IMR-90 (cell line): ENCODE data around the gene FBXO22. TPM values are rescaled to one million over a fixed set of nuclear protein-coding genes. Genes with fewer than 3 reads are reported as not detected.
A peak's percentile ranks its signal among the peaks of the same experiment; 100 is the strongest.

Experiments
- ATAC-seq: fragments of 200-7000 bp; cut with Tn5 transposase; 2 replicates; pipeline ENCODE4 v1.9.1; 2020; ENCODE audit warnings: low read depth, mild to moderate bottlenecking, moderate library complexity
- BruUV-seq: library from RNA; stranded (reverse); fragments of 400-500 nt; replicated peaks from 2 replicates; lab custom pipeline; 2021; lab: Mats Ljungman, UMichigan
- CTCF ChIA-PET: fragments of 300-600 bp; formaldehyde crosslinking; extraction: SDS; loops from one replicate; lab custom pipeline; 2021; ENCODE audit warnings: antibody characterized with exemption; lab: Yijun Ruan, JAX
- POLR2A ChIA-PET: fragments of 300-600 bp; sonication (Branson Sonifier 250); formaldehyde crosslinking; loops from one replicate; lab custom pipeline; 2022; ENCODE audit warnings: antibody characterized with exemption; ENCODE audit not compliant: unreplicated experiment; lab: Charles Lee
- DNase-seq: peaks from one replicate; pipeline ENCODE4 v3.0.0; 2013
- H2AFZ ChIP-seq: replicated peaks from 2 replicates; pipeline ENCODE3; 2013; ENCODE audit warnings: low read length, mild to moderate bottlenecking; ENCODE audit not compliant: poor library complexity
- H2AK5ac ChIP-seq: 2 replicates; pipeline ENCODE4 v1.6.1; 2013; ENCODE audit warnings: low read depth, low read length, inconsistent platforms
- H2AK9ac ChIP-seq: replicated peaks from 2 replicates; pipeline ENCODE3; 2013; ENCODE audit warnings: mild to moderate bottlenecking, low read depth, low read length, moderate library complexity; ENCODE audit not compliant: poor library complexity
- H2BK120ac ChIP-seq: 2 replicates; pipeline ENCODE4 v1.6.1; 2013; ENCODE audit warnings: low read depth, low read length, inconsistent platforms
- H2BK15ac ChIP-seq: 3 replicates; pipeline ENCODE4 v1.6.1; 2013; ENCODE audit warnings: low read depth, low read length, inconsistent platforms
- H2BK20ac ChIP-seq: 2 replicates; pipeline ENCODE4 v1.6.1; 2013; ENCODE audit warnings: low read depth, mild to moderate bottlenecking, inconsistent platforms, low read length, moderate library complexity
- H2BK5ac ChIP-seq: 2 replicates; pipeline ENCODE4 v1.6.1; 2013; ENCODE audit warnings: mild to moderate bottlenecking, low read depth, low read length, inconsistent platforms; ENCODE audit not compliant: poor library complexity, severe bottlenecking
- H3K14ac ChIP-seq: replicated peaks from 2 replicates; pipeline ENCODE4 v1.6.1; 2013; ENCODE audit warnings: low read depth, low read length, inconsistent platforms
- H3K18ac ChIP-seq: 2 replicates; pipeline ENCODE4 v1.6.1; 2013; ENCODE audit warnings: low read depth, low read length, control low read depth
- H3K23ac ChIP-seq: 2 replicates; pipeline ENCODE4 v1.6.1; 2013; ENCODE audit warnings: low read depth, low read length, inconsistent platforms
- H3K27ac ChIP-seq: 2 replicates; pipeline ENCODE4 v1.5.1; 2013; ENCODE audit warnings: mild to moderate bottlenecking, control low read depth, low read length; ENCODE audit not compliant: insufficient read depth
- H3K27me3 ChIP-seq: 2 replicates; pipeline ENCODE4 v1.6.1; 2013; ENCODE audit warnings: low read length; ENCODE audit not compliant: control insufficient read depth, insufficient read depth
- H3K36me3 ChIP-seq: 2 replicates; pipeline ENCODE4 v1.6.1; 2013; ENCODE audit warnings: low read length, mixed read lengths; ENCODE audit not compliant: control insufficient read depth, insufficient read depth
- H3K4ac ChIP-seq: 2 replicates; pipeline ENCODE4 v1.6.1; 2013; ENCODE audit warnings: low read depth, low read length, inconsistent platforms
- H3K4me1 ChIP-seq: 2 replicates; pipeline ENCODE4 v1.6.1; 2013; ENCODE audit warnings: low read length, mixed read lengths; ENCODE audit not compliant: control insufficient read depth, insufficient read depth
- H3K4me2 ChIP-seq: 2 replicates; pipeline ENCODE4 v1.6.1; 2013; ENCODE audit warnings: low read depth, mild to moderate bottlenecking, control low read depth, low read length, moderate library complexity
- H3K4me3 ChIP-seq: 2 replicates; pipeline ENCODE4 v1.5.1; 2013; ENCODE audit warnings: low read depth, mild to moderate bottlenecking, control low read depth, low read length, moderate library complexity; ENCODE audit not compliant: insufficient read depth
- H3K56ac ChIP-seq: 2 replicates; pipeline ENCODE4 v1.6.1; 2013; ENCODE audit warnings: low read length, inconsistent platforms; ENCODE audit not compliant: insufficient read depth; ENCODE audit errors: extremely low read depth
- H3K79me1 ChIP-seq, 2 experiments: 2 replicates each; pipeline ENCODE4 v1.6.1; 2013; ENCODE audit warnings: low read length in 2 of 2, inconsistent platforms in 1 of 2, low read depth in 1 of 2
- H3K9ac ChIP-seq: 2 replicates; pipeline ENCODE4 v1.6.1; 2013; ENCODE audit warnings: low read depth, low read length, control low read depth
- H3K9me1 ChIP-seq: 2 replicates; pipeline ENCODE4 v1.6.1; 2013; ENCODE audit warnings: low read length, inconsistent platforms; ENCODE audit not compliant: insufficient read depth
- H3K9me3 ChIP-seq: 2 replicates; pipeline ENCODE4 v1.6.1; 2013; ENCODE audit warnings: low read length; ENCODE audit not compliant: control insufficient read depth, insufficient read depth
- H4K20me1 ChIP-seq: 2 replicates; pipeline ENCODE4 v1.6.1; 2013; ENCODE audit warnings: low read length, inconsistent platforms; ENCODE audit not compliant: insufficient read depth
- H4K5ac ChIP-seq: 2 replicates; pipeline ENCODE4 v1.6.1; 2013; ENCODE audit warnings: mild to moderate bottlenecking, low read depth, low read length, control low read depth
- H4K8ac ChIP-seq, 2 experiments: 2 replicates each; pipeline ENCODE4 v1.6.1; 2013; ENCODE audit warnings: low read depth in 2 of 2, low read length in 2 of 2, control low read depth in 1 of 2, inconsistent platforms in 1 of 2
- H4K91ac ChIP-seq: 2 replicates; pipeline ENCODE4 v1.6.1; 2013; ENCODE audit warnings: low read depth, low read length, inconsistent platforms; ENCODE audit not compliant: insufficient read depth
- BHLHE40 ChIP-seq: fragments of 150-350 bp; IDR thresholded peaks from 2 replicates; pipeline ENCODE4 v1.6.1; 2016; ENCODE audit warnings: mild to moderate bottlenecking, low read depth, low read length
- CEBPB ChIP-seq: IDR thresholded peaks from 2 replicates; pipeline ENCODE4 v1.6.1; 2012; ENCODE audit warnings: low read depth, low read length, improper control_type of control experiment
- CHD1 ChIP-seq: IDR thresholded peaks from 2 replicates; pipeline ENCODE4 v1.6.1; 2012; ENCODE audit warnings: low read depth, low read length, improper control_type of control experiment
- CTCF ChIP-seq: conservative IDR thresholded peaks from 2 replicates; pipeline ENCODE4 v1.5.1; 2012; ENCODE audit warnings: mild to moderate bottlenecking, low read depth, low read length, improper control_type of control experiment
- FOS ChIP-seq: fragments of 150-350 bp; IDR thresholded peaks from 2 replicates; pipeline ENCODE4 v1.6.1; 2016; ENCODE audit warnings: low read depth, low read length
- MAFK ChIP-seq: IDR thresholded peaks from 2 replicates; pipeline ENCODE4 v1.6.1; 2012; ENCODE audit warnings: low read depth, low read length, improper control_type of control experiment
- MAZ ChIP-seq: IDR thresholded peaks from 2 replicates; pipeline ENCODE4 v1.6.1; 2012; ENCODE audit warnings: low read depth, mild to moderate bottlenecking, low read length, improper control_type of control experiment, moderate library complexity, borderline replicate concordance
- MXI1 ChIP-seq: IDR thresholded peaks from 2 replicates; pipeline ENCODE4 v1.6.1; 2012; ENCODE audit warnings: low read depth, mild to moderate bottlenecking, low read length, moderate library complexity, borderline replicate concordance
- NFE2L2 ChIP-seq: fragments of 150-350 bp; IDR thresholded peaks from 2 replicates; pipeline ENCODE4 v1.6.1; 2016; ENCODE audit warnings: low read depth, mild to moderate bottlenecking, low read length
- POLR2A ChIP-seq: IDR thresholded peaks from 2 replicates; pipeline ENCODE4 v1.6.1; 2012; ENCODE audit warnings: mild to moderate bottlenecking, low read depth, low read length
- RAD21 ChIP-seq: IDR thresholded peaks from 2 replicates; pipeline ENCODE4 v1.6.1; 2012; ENCODE audit warnings: low read length, improper control_type of control experiment
- RCOR1 ChIP-seq: IDR thresholded peaks from 2 replicates; pipeline ENCODE4 v1.6.1; 2012; ENCODE audit warnings: mild to moderate bottlenecking, low read length, improper control_type of control experiment; ENCODE audit not compliant: insufficient replicate concordance
- RFX5 ChIP-seq: IDR thresholded peaks from 2 replicates; pipeline ENCODE4 v1.8.0; 2012; ENCODE audit warnings: low read depth, mild to moderate bottlenecking, low read length, moderate library complexity
- SMC3 ChIP-seq: fragments of 150-350 bp; IDR thresholded peaks from 2 replicates; pipeline ENCODE4 v1.6.1; 2016; ENCODE audit warnings: low read depth, mild to moderate bottlenecking, antibody characterized with exemption, low read length, moderate library complexity
- whole genome bisulfite sequencing, 2 experiments: methylation state at CpG; one replicate each; pipeline versions ENCODE4 v1.1.5 to v1.1.7; 2013; ENCODE audit warnings: missing lambda C conversion rate in 2 of 2; ENCODE audit not compliant: insufficient read length in 1 of 2; ENCODE audit errors: extremely low coverage in 2 of 2; 5-methylcytosine and 5-hydroxymethylcytosine counted together
- dilution Hi-C: fragments of 300-500 bp; cut with HindIII; formaldehyde crosslinking; loops from one replicate; pipeline ENCODE4 v1.14.3; 2018; ENCODE audit warnings: low sequenced_read_pairs; ENCODE audit not compliant: unreplicated experiment
- in situ Hi-C: fragments of 300-500 bp; cut with MboI; formaldehyde crosslinking; loops from 3 replicates; pipeline ENCODE4 v1.14.3; 2019; ENCODE audit warnings: low sequenced_read_pairs, inconsistent platforms, mixed read lengths
- intact Hi-C: fragments of 100-400 bp; cut with micrococcal nuclease; formaldehyde crosslinking; loops from 2 replicates; pipeline ENCODE4 v1.10.0; 2022
- polyA plus RNA-seq, 3 experiments: library from polyadenylated mRNA; depleted of rRNA; stranded (reverse); fragments of >200 nt; gene quantifications; 2 replicates each; pipeline ENCODE4 v1.2.3, GENCODE V29; 2012; ENCODE audit warnings: low replicate concordance in 1 of 3
- total RNA-seq: library from RNA; depleted of rRNA; stranded (reverse); fragments of >200 nt; gene quantifications from 2 replicates; pipeline ENCODE4 v1.2.3, GENCODE V29; 2012
- TF ChIP-seq, protein P1 (sequence below): fragments of 150-350 bp; IDR thresholded peaks from 2 replicates; pipeline ENCODE4 v1.6.1; 2016; ENCODE audit warnings: low read depth, mild to moderate bottlenecking, low read length, moderate library complexity, borderline replicate concordance
- TF ChIP-seq, protein P2 (sequence below): fragments of 150-350 bp; IDR thresholded peaks from 2 replicates; pipeline ENCODE4 v1.6.1; 2017; ENCODE audit warnings: mild to moderate bottlenecking, antibody characterized with exemption, low read length, low read depth

The FBXO22 gene
- total and polyA plus RNA-seq, 2 of the 4 experiments (the other 2 are of a cell fraction) = 22.4 to 45.2 TPM

GRCh38 chr15:75989045-75989444, 85.4 kb downstream of the FBXO22 start:
- H2BK5ac ChIP-seq = no peak overlapping the region
- H3K4me1 ChIP-seq = no peaks in the 10 kb centered on the region
- CTCF ChIA-PET = interaction anchor here (0.7 kb wide), 1 partner anchor 13 kb away, joined by 3 read pairs; no protein-coding TSS in a partner anchor
- H3K9ac ChIP-seq = no peak overlapping the region
- no peak overlapping the region for H2BK15ac ChIP-seq
- peaks cover 8% of the 10 kb centered on the region; the same call in 1 of the 2 replicates for H3K27me3 ChIP-seq
- no peak overlapping the region for H3K4me3 ChIP-seq
- BruUV-seq = no TSS peak
- H2AK5ac ChIP-seq = no peak overlapping the region
- no peak overlapping the region for H3K23ac ChIP-seq
- H2BK120ac ChIP-seq = no peak overlapping the region
- H3K14ac ChIP-seq = no peak overlapping the region
- dilution Hi-C loops (no loop called here), intact Hi-C loops (no loop called here), in situ Hi-C loops (no loop called here)
- H3K4ac ChIP-seq = no peak overlapping the region
- H2AK9ac ChIP-seq = no peak overlapping the region
- H3K27ac ChIP-seq = no peak overlapping the region
- no peak overlapping the region for H4K8ac ChIP-seq
- H2AFZ ChIP-seq = no peak overlapping the region
- POLR2A ChIA-PET = no interaction called here
- H3K9me1 ChIP-seq = no peaks in the 10 kb centered on the region
- no peak overlapping the region for H2BK20ac ChIP-seq
- no CpG with 5 or more reads among the region's 2 CpGs for WGBS, 2 experiments
- H4K5ac ChIP-seq = no peak overlapping the region
- H4K20me1 ChIP-seq = no peaks in the 10 kb centered on the region
- DNase-seq = peak; percentile 39
- no peak overlapping the region for H3K18ac ChIP-seq
- peak; percentile 77 for ATAC-seq
- H3K4me2 ChIP-seq = no peak overlapping the region
- TF ChIP-seq RFX5 (no peak), POLR2A (no peak), CHD1 (no peak), SMC3 (no peak), CEBPB (no peak), RAD21 (no peak), FOS (no peak), MAFK (no peak), RCOR1 (no peak), BHLHE40 (no peak), MXI1 (no peak), NFE2L2 (no peak), CTCF (no peak), MAZ (no peak)
- TF ChIP-seq, protein P1, sequence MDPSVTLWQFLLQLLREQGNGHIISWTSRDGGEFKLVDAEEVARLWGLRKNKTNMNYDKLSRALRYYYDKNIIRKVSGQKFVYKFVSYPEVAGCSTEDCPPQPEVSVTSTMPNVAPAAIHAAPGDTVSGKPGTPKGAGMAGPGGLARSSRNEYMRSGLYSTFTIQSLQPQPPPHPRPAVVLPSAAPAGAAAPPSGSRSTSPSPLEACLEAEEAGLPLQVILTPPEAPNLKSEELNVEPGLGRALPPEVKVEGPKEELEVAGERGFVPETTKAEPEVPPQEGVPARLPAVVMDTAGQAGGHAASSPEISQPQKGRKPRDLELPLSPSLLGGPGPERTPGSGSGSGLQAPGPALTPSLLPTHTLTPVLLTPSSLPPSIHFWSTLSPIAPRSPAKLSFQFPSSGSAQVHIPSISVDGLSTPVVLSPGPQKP = no peak
- TF ChIP-seq, protein P2, sequence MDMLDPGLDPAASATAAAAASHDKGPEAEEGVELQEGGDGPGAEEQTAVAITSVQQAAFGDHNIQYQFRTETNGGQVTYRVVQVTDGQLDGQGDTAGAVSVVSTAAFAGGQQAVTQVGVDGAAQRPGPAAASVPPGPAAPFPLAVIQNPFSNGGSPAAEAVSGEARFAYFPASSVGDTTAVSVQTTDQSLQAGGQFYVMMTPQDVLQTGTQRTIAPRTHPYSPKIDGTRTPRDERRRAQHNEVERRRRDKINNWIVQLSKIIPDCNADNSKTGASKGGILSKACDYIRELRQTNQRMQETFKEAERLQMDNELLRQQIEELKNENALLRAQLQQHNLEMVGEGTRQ = no peak
- H3K79me1 ChIP-seq = no peaks in the 10 kb centered on the region
- H3K56ac ChIP-seq = no peak overlapping the region
- no peaks in the 10 kb centered on the region for H3K36me3 ChIP-seq
- no peak overlapping the region for H4K91ac ChIP-seq
- H3K9me3 ChIP-seq = no peaks in the 10 kb centered on the region
